Endothelial cell of umbilical vein (primary cell): ENCODE measurements around the gene CYBRD1.

Experiments
- EZH2 ChIP-seq: IDR thresholded peaks from 2 replicates; pipeline ENCODE4 v1.6.1; 2012; ENCODE audit warnings: borderline replicate concordance, low read depth, mild to moderate bottlenecking, moderate library complexity, low read length, inconsistent platforms; ENCODE audit not compliant: severe bottlenecking
- FOS ChIP-seq: IDR thresholded peaks from 2 replicates; pipeline ENCODE4 v1.6.1; 2011; ENCODE audit warnings: mild to moderate bottlenecking, low read length, moderate library complexity, borderline replicate concordance; ENCODE audit not compliant: insufficient read depth
- MYC ChIP-seq: IDR thresholded peaks from one replicate; pipeline ENCODE4 v1.6.1; 2011; ENCODE audit warnings: mild to moderate bottlenecking, low read depth, low read length
- POLR2A ChIP-seq: IDR thresholded peaks from 2 replicates; pipeline ENCODE4 v1.6.1; 2012; ENCODE audit warnings: low read depth, mild to moderate bottlenecking, control low read depth, low read length
- POLR2AphosphoS5 ChIP-seq: IDR thresholded peaks from 2 replicates; pipeline ENCODE4 v1.6.1; 2012; ENCODE audit warnings: low read depth, mild to moderate bottlenecking, control low read depth, low read length, moderate library complexity; ENCODE audit not compliant: insufficient read depth
- TF ChIP-seq, protein P1 (sequence below), 2 donors: IDR thresholded peaks; 1 replicate in 1 of 2; 2 replicates in 1 of 2; pipeline ENCODE4 v1.5.1; 2011; ENCODE audit warnings: low read length in 2 of 2, mild to moderate bottlenecking in 2 of 2, moderate library complexity in 2 of 2, control low read depth in 1 of 2, inconsistent platforms in 1 of 2, low read depth in 1 of 2; ENCODE audit not compliant: insufficient read depth in 1 of 2; ENCODE audit errors: extremely low read depth in 1 of 2
- TF ChIP-seq, protein P2 (sequence below): IDR thresholded peaks from 2 replicates; pipeline ENCODE4 v1.6.1; 2011; ENCODE audit not compliant: insufficient read depth, insufficient read length

GRCh38 chr2:171483793-171484192 lies 38.5 kb upstream of the CYBRD1 start:
- TF ChIP-seq, protein P1, sequence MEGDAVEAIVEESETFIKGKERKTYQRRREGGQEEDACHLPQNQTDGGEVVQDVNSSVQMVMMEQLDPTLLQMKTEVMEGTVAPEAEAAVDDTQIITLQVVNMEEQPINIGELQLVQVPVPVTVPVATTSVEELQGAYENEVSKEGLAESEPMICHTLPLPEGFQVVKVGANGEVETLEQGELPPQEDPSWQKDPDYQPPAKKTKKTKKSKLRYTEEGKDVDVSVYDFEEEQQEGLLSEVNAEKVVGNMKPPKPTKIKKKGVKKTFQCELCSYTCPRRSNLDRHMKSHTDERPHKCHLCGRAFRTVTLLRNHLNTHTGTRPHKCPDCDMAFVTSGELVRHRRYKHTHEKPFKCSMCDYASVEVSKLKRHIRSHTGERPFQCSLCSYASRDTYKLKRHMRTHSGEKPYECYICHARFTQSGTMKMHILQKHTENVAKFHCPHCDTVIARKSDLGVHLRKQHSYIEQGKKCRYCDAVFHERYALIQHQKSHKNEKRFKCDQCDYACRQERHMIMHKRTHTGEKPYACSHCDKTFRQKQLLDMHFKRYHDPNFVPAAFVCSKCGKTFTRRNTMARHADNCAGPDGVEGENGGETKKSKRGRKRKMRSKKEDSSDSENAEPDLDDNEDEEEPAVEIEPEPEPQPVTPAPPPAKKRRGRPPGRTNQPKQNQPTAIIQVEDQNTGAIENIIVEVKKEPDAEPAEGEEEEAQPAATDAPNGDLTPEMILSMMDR (IDR thresholded peaks at IDR 0.05; ENCODE audit: extremely low read depth in 1 of 2, insufficient read depth in 1 of 2, low read depth in 1 of 2, low read length in 2 of 2), result no peak
- TF ChIP-seq POLR2AphosphoS5 (no peak), POLR2A (no peak), EZH2 (no peak), FOS (no peak), MYC (no peak)
- TF ChIP-seq, protein P2, sequence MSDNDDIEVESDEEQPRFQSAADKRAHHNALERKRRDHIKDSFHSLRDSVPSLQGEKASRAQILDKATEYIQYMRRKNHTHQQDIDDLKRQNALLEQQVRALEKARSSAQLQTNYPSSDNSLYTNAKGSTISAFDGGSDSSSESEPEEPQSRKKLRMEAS, result no peak
